Upper lobe of left lung (tissue), 4 donors: ENCODE data around the gene RAB3GAP1.

Experiments used
- POLR2AphosphoS5 ChIP-seq, 2 donors: sonication (generic); formaldehyde crosslinking; IDR thresholded peaks; one replicate each; pipeline ENCODE4 v1.5.1; 2017; ENCODE audit warnings: antibody characterized with exemption in 2 of 2
- TF ChIP-seq, protein P1 (sequence below), 6 experiments: fragments of 450-650 bp in 4 of 6; fragments of 200-600 bp in 2 of 6; sonication (generic) in 2 of 6; IDR thresholded peaks; one replicate each; pipeline ENCODE4 v1.5.1; 2016 to 2019; ENCODE audit warnings: antibody characterized with exemption in 6 of 6

DNA sequence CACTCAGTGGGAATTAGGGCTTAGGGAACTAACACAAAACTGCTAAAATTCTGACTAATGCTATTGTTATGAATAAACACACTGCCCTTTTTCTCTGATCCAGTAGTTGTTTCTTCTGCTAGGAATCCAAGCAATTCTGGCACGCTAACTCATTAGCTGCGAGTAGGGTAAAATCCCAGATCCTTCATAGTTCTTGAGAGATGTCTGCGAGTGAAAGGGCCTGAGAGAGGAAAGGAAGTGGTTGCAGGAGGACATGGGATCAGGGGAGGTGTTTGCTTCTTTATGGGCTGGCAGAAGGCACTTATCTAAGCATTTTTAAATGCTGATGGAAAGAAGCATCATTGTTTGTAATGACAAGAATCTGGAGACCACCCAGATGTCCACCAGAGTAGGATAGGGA is 14.3 kb upstream of the RAB3GAP1 start:
- no peak for TF ChIP-seq POLR2AphosphoS5 (IDR thresholded peaks at IDR 0.05)
- TF ChIP-seq, protein P1, sequence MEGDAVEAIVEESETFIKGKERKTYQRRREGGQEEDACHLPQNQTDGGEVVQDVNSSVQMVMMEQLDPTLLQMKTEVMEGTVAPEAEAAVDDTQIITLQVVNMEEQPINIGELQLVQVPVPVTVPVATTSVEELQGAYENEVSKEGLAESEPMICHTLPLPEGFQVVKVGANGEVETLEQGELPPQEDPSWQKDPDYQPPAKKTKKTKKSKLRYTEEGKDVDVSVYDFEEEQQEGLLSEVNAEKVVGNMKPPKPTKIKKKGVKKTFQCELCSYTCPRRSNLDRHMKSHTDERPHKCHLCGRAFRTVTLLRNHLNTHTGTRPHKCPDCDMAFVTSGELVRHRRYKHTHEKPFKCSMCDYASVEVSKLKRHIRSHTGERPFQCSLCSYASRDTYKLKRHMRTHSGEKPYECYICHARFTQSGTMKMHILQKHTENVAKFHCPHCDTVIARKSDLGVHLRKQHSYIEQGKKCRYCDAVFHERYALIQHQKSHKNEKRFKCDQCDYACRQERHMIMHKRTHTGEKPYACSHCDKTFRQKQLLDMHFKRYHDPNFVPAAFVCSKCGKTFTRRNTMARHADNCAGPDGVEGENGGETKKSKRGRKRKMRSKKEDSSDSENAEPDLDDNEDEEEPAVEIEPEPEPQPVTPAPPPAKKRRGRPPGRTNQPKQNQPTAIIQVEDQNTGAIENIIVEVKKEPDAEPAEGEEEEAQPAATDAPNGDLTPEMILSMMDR (IDR thresholded peaks at IDR 0.05): no peak
